KBM-7 (cell line): ENCODE results near the gene GZMB.
"Not testable (repeated sequence)": the region's sequence is repeated elsewhere in the genome, so short reads cannot be mapped to it uniquely, and the experiment has no call there.

Experiments
- DNase-seq: peaks from one replicate; pipeline ENCODE4 v3.0.0-alpha.2; 2015
- in situ Hi-C: fragments of 300-500 bp; cut with MboI; formaldehyde crosslinking; loops from 2 replicates; pipeline ENCODE4 v1.14.3; 2020; ENCODE audit warnings: low sequenced_read_pairs, low pct_unique_long_range_greater_than_20kb, mixed read lengths

Gene GZMB

GRCh38 chr14:24633353-24633752, 637 bp downstream of the GZMB start:
- in situ Hi-C loops = no loop called here
- DNase-seq = no peak

- DNase-seq = no peak
- in situ Hi-C loops = no loop called here
Measured at GRCh38 chr14:24632761-24633160, 1.2 kb downstream of the GZMB start.

GRCh38 chr14:24632336-24632735, 1.7 kb downstream of the GZMB start:
- DNase-seq = no peak
- in situ Hi-C loops = no loop called here

DNA sequence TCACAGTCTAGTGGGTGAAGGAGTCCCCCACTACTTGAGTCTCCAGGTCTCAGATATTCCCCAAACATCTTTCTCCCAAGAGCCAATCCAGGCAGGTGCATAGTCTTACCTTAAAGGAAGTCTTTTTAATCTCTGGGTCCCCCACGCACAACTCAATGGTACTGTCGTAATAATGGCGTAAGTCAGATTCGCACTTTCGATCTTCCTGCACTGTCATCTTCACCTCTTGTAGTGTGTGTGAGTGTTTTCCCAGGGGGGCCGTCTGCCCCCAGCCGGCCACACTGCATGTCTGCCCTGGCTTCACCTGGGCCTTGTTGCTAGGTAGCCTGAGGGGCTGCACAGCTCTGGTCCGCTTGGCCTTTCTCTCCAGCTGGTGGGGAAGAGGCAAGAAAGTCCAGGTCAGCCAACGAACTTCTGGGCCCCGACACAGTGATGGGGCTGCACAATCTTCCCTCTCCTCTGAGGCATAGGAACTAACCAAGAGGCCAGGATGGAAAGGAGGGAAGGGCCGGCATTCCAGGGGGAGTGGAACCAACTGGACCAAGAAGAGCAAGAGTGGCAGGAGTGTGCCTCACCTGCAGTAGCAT, 2.1 kb downstream of the GZMB start:
- in situ Hi-C loops = no loop called here
- no peak for DNase-seq

DNA sequence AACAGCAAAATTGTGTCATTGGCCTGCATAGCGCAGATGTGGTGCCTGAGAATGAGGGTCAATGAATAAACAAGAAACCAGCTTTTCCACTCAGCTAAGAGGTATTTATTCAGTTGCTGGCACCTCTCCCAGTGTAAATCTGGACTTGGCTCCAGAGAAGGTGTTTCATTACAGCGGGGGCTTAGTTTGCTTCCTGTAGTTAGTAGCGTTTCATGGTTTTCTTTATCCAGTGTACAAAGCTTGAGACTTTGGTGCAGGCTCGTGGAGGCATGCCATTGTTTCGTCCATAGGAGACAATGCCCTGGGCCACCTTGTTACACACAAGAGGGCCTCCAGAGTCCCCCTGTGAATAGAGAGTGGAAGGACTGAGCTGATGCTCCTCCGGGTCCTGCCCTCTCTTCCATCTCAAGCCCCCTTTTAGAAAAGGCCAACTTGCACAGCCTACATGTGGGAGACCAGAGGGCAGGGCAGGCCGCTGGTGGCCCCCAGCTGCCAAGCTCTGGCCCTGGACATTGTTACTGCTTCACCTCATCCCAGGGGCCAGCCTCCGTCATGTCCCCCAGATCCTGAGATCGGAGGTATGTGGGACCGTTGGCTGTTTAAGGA, 3.0 kb downstream of the GZMB start:
- DNase-seq = no peak
- in situ Hi-C loops = no loop called here

DNA sequence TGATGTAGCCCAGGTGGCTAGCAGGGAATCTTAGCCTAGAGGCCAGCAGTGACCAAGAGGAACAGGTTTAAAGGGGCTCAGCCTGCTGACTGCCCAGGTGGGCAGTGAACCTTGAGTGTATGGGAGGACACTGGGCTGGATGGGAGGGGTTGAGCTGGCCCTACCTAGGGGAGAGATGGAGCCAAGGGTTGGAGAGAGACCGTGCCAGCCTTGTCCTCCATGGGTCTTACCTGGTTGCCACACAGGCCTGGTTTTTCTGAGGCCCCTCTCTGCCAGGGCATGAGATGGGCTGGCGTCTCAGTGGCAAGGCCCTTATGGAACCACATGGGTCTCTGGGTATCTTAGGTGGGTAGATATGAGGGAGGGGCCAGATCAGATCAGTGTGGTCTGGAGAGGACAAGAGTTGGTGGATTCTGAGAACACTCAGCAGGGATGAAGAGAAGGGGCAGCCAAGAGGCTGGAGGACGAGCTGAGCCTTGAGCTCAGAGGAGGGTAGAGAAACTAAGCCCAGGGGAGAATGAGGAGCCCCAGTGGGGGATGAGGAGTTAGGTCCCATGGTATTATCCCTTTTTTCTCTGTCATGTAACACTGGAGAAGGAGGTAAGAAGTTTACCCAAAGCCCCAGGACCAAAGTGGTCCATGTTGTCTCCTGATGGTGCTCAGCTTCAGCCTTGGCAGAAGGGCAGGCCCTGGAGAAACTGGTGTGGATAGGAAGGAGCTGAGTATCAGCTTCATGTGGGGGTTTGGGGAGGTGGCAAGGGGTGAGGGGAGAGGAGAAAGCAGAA, 3.7 kb downstream of the GZMB start:
- DNase-seq = no peak
- in situ Hi-C loops = no loop called here

DNA sequence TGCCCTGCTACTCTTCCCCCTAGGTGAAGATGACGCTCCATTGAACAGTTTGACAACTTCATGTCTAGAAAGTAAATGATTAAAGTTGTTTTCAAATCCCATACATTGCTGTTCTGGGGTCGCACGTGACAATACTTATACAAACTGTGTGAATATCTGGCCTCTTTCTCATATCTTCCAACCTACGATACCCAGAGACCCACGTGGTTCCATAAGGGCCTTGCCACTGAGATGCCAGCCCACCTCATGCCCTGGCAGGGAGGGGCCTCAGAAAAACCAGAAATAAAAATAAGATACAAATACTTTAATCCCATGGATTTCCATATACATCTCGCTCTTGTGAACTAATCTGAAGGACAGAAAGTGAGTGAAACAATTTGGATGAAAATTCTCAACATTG, 4.5 kb downstream of the GZMB start:
- in situ Hi-C loops = no loop called here
- no peak for DNase-seq

- DNase-seq = no peak
- in situ Hi-C loops = no loop called here
Measured at GRCh38 chr14:24613747-24614146, 20.2 kb downstream of the GZMB start.

DNA sequence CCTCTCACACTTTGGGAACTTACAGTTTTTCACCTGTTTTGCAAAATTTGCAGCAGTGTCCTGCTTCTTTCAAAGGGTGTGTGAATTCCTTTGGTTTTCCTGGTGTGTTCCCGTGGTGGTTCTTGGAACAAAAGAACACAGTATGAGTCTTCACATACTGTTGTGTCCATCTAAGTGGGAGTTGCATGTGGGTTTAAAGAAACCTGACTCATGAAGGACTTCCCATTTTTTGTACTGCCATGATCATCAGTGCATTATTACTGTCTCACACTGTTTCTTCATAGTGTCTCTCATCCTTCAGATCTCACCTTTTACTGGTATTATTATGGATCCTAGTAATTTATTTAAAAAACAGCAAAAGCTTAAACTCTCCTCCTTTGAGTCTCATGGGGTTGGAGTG, 20.7 kb downstream of the GZMB start:
- no peak for DNase-seq
- in situ Hi-C loops = no loop called here

DNA sequence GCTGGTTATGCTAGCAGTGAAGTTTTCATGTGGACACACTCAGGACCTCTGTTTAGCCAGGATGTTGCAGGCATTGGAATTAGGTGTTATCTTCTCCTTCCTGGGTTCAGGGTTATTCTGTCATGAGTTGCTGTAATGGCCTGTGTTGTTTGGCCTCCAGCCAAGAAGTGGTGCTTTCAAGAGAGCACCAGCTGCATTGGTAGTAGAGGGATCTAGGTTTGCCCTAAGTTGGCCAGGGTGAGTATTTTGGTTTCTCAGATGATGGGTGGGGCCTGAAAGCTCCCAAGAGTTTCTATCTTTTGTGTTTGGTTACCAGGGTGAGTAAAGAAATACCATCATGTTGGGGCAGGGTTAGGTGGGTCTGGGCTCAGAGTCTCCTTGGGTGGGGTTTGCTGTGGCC, 21.8 kb downstream of the GZMB start:
- in situ Hi-C loops = no loop called here
- DNase-seq = no peak

GRCh38 chr14:24609655-24610344, 24.2 kb downstream of the GZMB start, which contains the start of gene GZMH:
GZMH (minus strand) TSS chr14:24609685; CDS start chr14:24609613, 72 bp downstream.
- no peak for DNase-seq
- in situ Hi-C loops = no loop called here

GRCh38 chr14:24607635-24608514, 26.1 kb downstream of the GZMB start:
- in situ Hi-C loops = no loop called here
- no peak for DNase-seq

DNA sequence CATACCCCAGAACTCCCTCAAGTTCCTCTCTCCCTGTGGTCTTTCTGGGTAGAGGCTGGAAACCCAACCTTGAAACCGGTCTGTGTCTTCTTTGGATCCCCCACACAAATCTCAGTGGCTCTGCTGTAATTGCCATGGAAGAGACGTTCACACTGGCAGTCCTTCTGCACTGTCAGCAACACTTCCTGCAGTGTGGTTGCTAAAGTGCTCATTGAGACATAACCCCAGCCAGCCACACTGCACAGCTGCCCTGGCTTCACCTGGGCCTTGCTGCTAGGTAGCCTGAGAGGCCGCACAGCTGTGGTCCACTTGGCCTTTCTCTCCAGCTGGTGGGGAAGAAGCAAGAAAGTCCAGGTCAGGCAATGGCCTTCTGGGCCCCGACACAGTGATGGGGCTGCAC, 26.9 kb downstream of the GZMB start:
- in situ Hi-C loops = no loop called here
- DNase-seq = no peak

DNA sequence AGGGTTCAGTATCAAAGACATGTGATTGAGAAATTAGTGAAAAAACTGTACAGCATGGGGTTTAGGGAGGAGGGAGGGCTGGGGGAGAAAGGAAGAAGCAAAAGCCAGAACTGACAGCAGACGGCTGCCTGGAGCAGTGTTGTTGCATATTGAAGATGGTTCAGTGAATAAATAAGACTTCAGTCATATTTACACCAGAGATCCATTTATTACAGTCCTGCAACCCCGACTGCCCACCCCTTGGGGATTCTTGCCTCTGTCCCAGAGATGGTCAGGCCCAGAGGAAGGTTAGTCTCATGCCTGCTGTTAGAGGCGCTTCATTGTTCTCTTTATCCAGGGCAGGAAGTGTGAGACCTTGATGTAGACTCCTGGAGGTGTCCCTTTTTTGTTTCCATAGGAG, 27.7 kb downstream of the GZMB start:
- no peak for DNase-seq
- in situ Hi-C loops = no loop called here

DNA sequence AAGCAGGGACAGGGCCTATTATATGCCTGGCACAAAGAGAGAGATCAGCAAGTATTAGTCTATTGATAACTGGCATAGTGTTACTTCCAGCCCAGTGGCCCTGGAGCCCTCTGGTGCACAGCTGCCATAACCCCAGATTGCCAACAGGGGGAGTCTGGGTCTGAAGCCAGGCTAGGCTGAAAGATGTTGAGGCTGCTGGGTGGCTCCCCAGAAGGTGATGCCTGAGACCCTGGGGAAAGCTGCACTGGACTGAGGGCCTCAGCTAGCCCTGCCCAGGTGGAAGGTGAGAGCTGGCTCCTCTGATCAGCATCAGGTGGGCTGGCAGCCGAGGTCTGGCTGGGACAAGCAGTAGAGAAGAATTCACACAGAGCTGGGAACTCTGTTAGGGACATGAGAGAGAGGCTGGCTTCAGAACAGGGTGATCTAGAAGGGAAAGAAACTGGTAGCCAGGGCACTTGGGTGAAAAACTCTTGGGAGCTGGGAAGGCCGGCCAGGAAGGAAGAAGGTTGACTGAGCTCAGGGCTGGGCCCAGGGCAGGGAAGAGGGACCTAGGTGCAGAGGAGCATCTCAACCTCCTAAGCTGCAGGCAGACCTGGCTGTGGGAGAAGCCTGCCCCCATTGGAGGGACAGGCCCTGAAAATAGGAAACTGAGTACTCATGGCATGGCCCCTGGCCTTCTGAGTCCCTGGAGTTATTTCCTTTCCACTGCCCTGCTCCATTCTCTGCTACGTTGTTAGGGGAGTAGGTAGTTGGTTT, 28.4 kb downstream of the GZMB start:
- in situ Hi-C loops = no loop called here
- DNase-seq = peak; percentile 35

DNA sequence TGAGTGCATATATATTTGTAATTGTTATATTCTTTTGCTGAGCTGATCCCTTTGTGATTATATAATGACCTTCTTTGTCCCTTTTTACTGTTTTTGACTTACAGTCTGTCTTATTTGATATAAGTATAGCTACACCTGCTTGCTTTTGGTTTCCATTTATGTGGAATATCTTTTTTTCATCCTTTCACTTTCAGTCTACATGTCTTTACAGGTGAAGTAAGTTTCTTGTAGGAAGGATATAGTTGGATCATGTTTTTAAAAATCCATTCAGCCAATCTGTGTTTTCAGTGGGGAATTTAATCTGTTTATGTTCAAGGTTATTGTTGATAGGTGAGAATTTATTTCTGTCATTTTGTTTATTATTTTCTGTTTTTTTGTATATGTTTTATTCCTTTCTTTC, 36.6 kb downstream of the GZMB start:
- in situ Hi-C loops = no loop called here
- no peak for DNase-seq

- in situ Hi-C loops = no loop called here
- no peak for DNase-seq
Measured at GRCh38 chr14:24595073-24595808, 38.7 kb downstream of the GZMB start.

GRCh38 chr14:24591004-24591403, 43.0 kb downstream of the GZMB start:
- DNase-seq, in situ Hi-C loops: not testable (repeated sequence)
